Endothelial cell (in vitro differentiated cells): ENCODE results near the gene ADAMTS16. TPM values are rescaled to one million over a fixed set of nuclear protein-coding genes. Genes with fewer than 3 reads are reported as not detected.

Experiments
- DNase-seq: peaks from one replicate; pipeline ENCODE4 v3.0.0; 2021; ENCODE audit warnings: low spot score
- H3K27ac Mint-ChIP-seq: one replicate; pipeline ENCODE4 v1.8.0; 2021; ENCODE audit warnings: mixed read lengths, inconsistent platforms; ENCODE audit not compliant: unreplicated experiment
- H3K27me3 Mint-ChIP-seq: one replicate; pipeline ENCODE4 v1.8.0; 2021; ENCODE audit warnings: mild to moderate bottlenecking, moderate library complexity, mixed read lengths, inconsistent platforms; ENCODE audit not compliant: unreplicated experiment
- H3K36me3 Mint-ChIP-seq: one replicate; pipeline ENCODE4 v1.8.0; 2021; ENCODE audit warnings: mild to moderate bottlenecking, low read depth, mixed read lengths, inconsistent platforms; ENCODE audit not compliant: unreplicated experiment
- H3K4me1 Mint-ChIP-seq: one replicate; pipeline ENCODE4 v1.8.0; 2021; ENCODE audit warnings: mild to moderate bottlenecking, mixed read lengths, inconsistent platforms; ENCODE audit not compliant: unreplicated experiment
- H3K4me3 Mint-ChIP-seq: one replicate; pipeline ENCODE4 v1.8.0; 2021; ENCODE audit warnings: mild to moderate bottlenecking, mixed read lengths, inconsistent platforms; ENCODE audit not compliant: unreplicated experiment
- H3K9me3 Mint-ChIP-seq: one replicate; pipeline ENCODE4 v1.8.0; 2021; ENCODE audit warnings: mixed read lengths, inconsistent platforms; ENCODE audit not compliant: unreplicated experiment
- CTCF ChIP-seq: fragments of 200-600 bp; sonication (generic); IDR thresholded peaks from one replicate; pipeline ENCODE4 v1.5.0; 2021; ENCODE audit warnings: antibody characterized with exemption; ENCODE audit not compliant: unreplicated experiment
- total RNA-seq: library from RNA; stranded (reverse); fragmentation: NEBNext Ultra II Directional; extraction: Animal tissue kit (Norgen Biotek cat#: 25700); gene quantifications from one replicate; pipeline ENCODE4 v1.2.1, GENCODE V29; 2021; ENCODE audit not compliant: unreplicated experiment

Gene ADAMTS16
- total RNA-seq, 1 donor from 2014 or later: 27.8 TPM

GRCh38 chr5:5149154-5149553, 9.0 kb downstream of the ADAMTS16 start:
- H3K36me3 Mint-ChIP-seq: peaks cover 9% of the 10 kb centered on the region

GRCh38 chr5:5150667-5151066, 10.5 kb downstream of the ADAMTS16 start:
- Mint-ChIP-seq H3K27ac (no peak overlapping the region), H3K36me3 (peaks cover 20% of the 10 kb centered on the region), H3K9me3 (peaks cover 4% of the 10 kb centered on the region), H3K4me1 (peaks cover 10% of the 10 kb centered on the region), H3K27me3 (peaks cover 2% of the 10 kb centered on the region), H3K4me3 (no peak overlapping the region)
- DNase-seq: no peak
- TF ChIP-seq CTCF: no peak

More at GRCh38 chr5:5149154-5149553, 9.0 kb downstream of the ADAMTS16 start:
- no peaks in the 10 kb centered on the region for H3K9me3 Mint-ChIP-seq
- H3K27ac Mint-ChIP-seq: no peak overlapping the region
- H3K4me1 Mint-ChIP-seq: no peaks in the 10 kb centered on the region
- no peak overlapping the region for H3K4me3 Mint-ChIP-seq
- DNase-seq: no peak
- H3K27me3 Mint-ChIP-seq: no peaks in the 10 kb centered on the region
- TF ChIP-seq CTCF: no peak

GRCh38 chr5:5154733-5155132, 14.6 kb downstream of the ADAMTS16 start:
- H3K27ac Mint-ChIP-seq: peak overlapping the region; percentile 33
- TF ChIP-seq CTCF: no peak

GRCh38 chr5:5155617-5156016, 15.5 kb downstream of the ADAMTS16 start:
- Mint-ChIP-seq H3K4me3 (peak overlapping the region; percentile 66), H3K27me3 (peaks cover 2% of the 10 kb centered on the region), H3K27ac (peak overlapping the region; percentile 92), H3K4me1 (peaks cover 17% of the 10 kb centered on the region), H3K9me3 (peaks cover 9% of the 10 kb centered on the region), H3K36me3 (peaks cover 29% of the 10 kb centered on the region)
- TF ChIP-seq CTCF: no peak
- DNase-seq: peak; percentile 14

More at GRCh38 chr5:5154733-5155132, 14.6 kb downstream of the ADAMTS16 start:
- Mint-ChIP-seq H3K27me3 (peaks cover 2% of the 10 kb centered on the region), H3K9me3 (peaks cover 9% of the 10 kb centered on the region), H3K4me3 (peak overlapping the region; percentile 73), H3K36me3 (peaks cover 29% of the 10 kb centered on the region), H3K4me1 (peaks cover 17% of the 10 kb centered on the region)
- DNase-seq: no peak

GRCh38 chr5:5156471-5157082, 16.4 kb downstream of the ADAMTS16 start:
- Mint-ChIP-seq H3K4me1 (peaks cover 17% of the 10 kb centered on the region), H3K9me3 (peaks cover 9% of the 10 kb centered on the region), H3K4me3 (no peak overlapping the region), H3K36me3 (peaks cover 24% of the 10 kb centered on the region), H3K27me3 (peaks cover 2% of the 10 kb centered on the region), H3K27ac (peak overlapping the region; percentile 92)
- no peak for DNase-seq
- no peak for TF ChIP-seq CTCF
